NCI-H774 (cell line): ENCODE data around the gene BCL11A.

ENCODE experiments used
- DNase-seq: peaks from one replicate; lab custom pipeline; 2025; lab: John Stamatoyannopoulos, UW

BCL11A gene

GRCh38 chr2:60406192-60406591 lies 147.3 kb downstream of the BCL11A start:
- no peak for DNase-seq

- no peak for DNase-seq
Measured at GRCh38 chr2:60405271-60405919, 148.1 kb downstream of the BCL11A start.
